Liver (tissue), 9 donors: Measurements from ENCODE around the gene ADAMTS6. TPM values are rescaled to one million over a fixed set of nuclear protein-coding genes. Genes with fewer than 3 reads are reported as not detected.

Source experiments
- DNase-seq: peaks from one replicate; pipeline ENCODE4 v3.0.0-alpha.2; 2017; ENCODE audit warnings: low spot score
- H3K27ac ChIP-seq, 2 donors: one replicate each; pipeline ENCODE4 v1.7.0; 2013; ENCODE audit warnings: inconsistent platforms in 2 of 2, low read length in 2 of 2, control low read depth in 1 of 2, low read depth in 1 of 2, mild to moderate bottlenecking in 1 of 2
- H3K27me3 ChIP-seq, 4 donors: one replicate each; pipeline versions ENCODE4 v1.6.1 to v1.7.0; 2013; ENCODE audit warnings: low read length in 3 of 4, inconsistent platforms in 1 of 4, mild to moderate bottlenecking in 1 of 4, moderate library complexity in 1 of 4; ENCODE audit not compliant: control insufficient read depth in 4 of 4, insufficient read depth in 4 of 4
- H3K36me3 ChIP-seq, 4 donors: one replicate each; pipeline versions ENCODE4 v1.6.1 to v1.7.0; 2013; ENCODE audit warnings: low read length in 3 of 4, mild to moderate bottlenecking in 3 of 4, low read depth in 1 of 4, moderate library complexity in 1 of 4; ENCODE audit not compliant: control insufficient read depth in 4 of 4, insufficient read depth in 3 of 4
- H3K4me1 ChIP-seq, 4 donors: one replicate each; pipeline versions ENCODE4 v1.6.1 to v1.7.0; 2013; ENCODE audit warnings: low read length in 3 of 4, mild to moderate bottlenecking in 3 of 4, moderate library complexity in 1 of 4; ENCODE audit not compliant: control insufficient read depth in 4 of 4, insufficient read depth in 4 of 4
- H3K4me3 ChIP-seq, 3 donors: one replicate each; pipeline versions ENCODE4 v1.6.1 to v1.7.0; 2013; ENCODE audit warnings: low read length in 3 of 3, control low read depth in 1 of 3, low read depth in 1 of 3, mild to moderate bottlenecking in 1 of 3
- H3K9ac ChIP-seq, 2 donors: one replicate each; pipeline ENCODE4 v1.7.0; 2013; ENCODE audit warnings: low read length in 2 of 2, mild to moderate bottlenecking in 2 of 2, moderate library complexity in 2 of 2, control low read depth in 1 of 2, low read depth in 1 of 2
- H3K9me3 ChIP-seq, 4 donors: one replicate each; pipeline versions ENCODE4 v1.6.1 to v1.7.0; 2013; ENCODE audit warnings: low read length in 3 of 4; ENCODE audit not compliant: control insufficient read depth in 4 of 4
- ATF3 ChIP-seq: IDR thresholded peaks from 2 replicates; pipeline ENCODE4 v1.6.1; 2016; ENCODE audit warnings: antibody characterized with exemption
- CTCF ChIP-seq: fragments of 150-350 bp; IDR thresholded peaks from 2 replicates; pipeline ENCODE4 v1.5.1; 2017; ENCODE audit warnings: improper control_type of control experiment, low read depth, low read length; ENCODE audit not compliant: missing input control
- EGR1 ChIP-seq, 2 donors: IDR thresholded peaks; 2 replicates each; pipeline ENCODE4 v1.6.1; 2016 to 2018; ENCODE audit warnings: antibody characterized with exemption in 2 of 2, low read depth in 2 of 2
- FOXA1 ChIP-seq: IDR thresholded peaks from 2 replicates; pipeline ENCODE4 v1.6.1; 2016; ENCODE audit warnings: antibody characterized with exemption
- FOXA2 ChIP-seq: IDR thresholded peaks from 2 replicates; pipeline ENCODE4 v1.6.1; 2016; ENCODE audit warnings: antibody characterized with exemption
- GABPA ChIP-seq, 2 donors: IDR thresholded peaks in 1 of 2; conservative IDR thresholded peaks in 1 of 2; 2 replicates each; pipeline ENCODE4 v1.6.1; 2016; ENCODE audit warnings: antibody characterized with exemption in 2 of 2, mild to moderate bottlenecking in 1 of 2, moderate library complexity in 1 of 2
- HNF4A ChIP-seq, 2 donors: conservative IDR thresholded peaks; 2 replicates each; pipeline ENCODE4 v1.6.1; 2016; ENCODE audit warnings: antibody characterized with exemption in 2 of 2, mild to moderate bottlenecking in 2 of 2
- HNF4G ChIP-seq: IDR thresholded peaks from 2 replicates; pipeline ENCODE4 v1.6.1; 2016; ENCODE audit warnings: antibody characterized with exemption
- JUND ChIP-seq, 2 donors: IDR thresholded peaks; 2 replicates each; pipeline ENCODE4 v1.6.1; 2016; ENCODE audit warnings: antibody characterized with exemption in 2 of 2
- MAX ChIP-seq: IDR thresholded peaks from 2 replicates; pipeline ENCODE4 v1.6.1; 2016; ENCODE audit warnings: antibody characterized with exemption
- NR2F2 ChIP-seq: IDR thresholded peaks from 2 replicates; pipeline ENCODE4 v1.6.1; 2016; ENCODE audit warnings: antibody characterized with exemption
- RAD21 ChIP-seq, 2 donors: IDR thresholded peaks; 2 replicates each; pipeline ENCODE4 v1.6.1; 2016; ENCODE audit warnings: antibody characterized with exemption in 2 of 2, mild to moderate bottlenecking in 2 of 2
- RXRA ChIP-seq, 2 donors: IDR thresholded peaks; 2 replicates each; pipeline ENCODE4 v1.6.1; 2017 to 2018; ENCODE audit warnings: antibody characterized with exemption in 2 of 2, mild to moderate bottlenecking in 1 of 2
- SP1 ChIP-seq: IDR thresholded peaks from 2 replicates; pipeline ENCODE4 v1.6.1; 2018; ENCODE audit warnings: antibody characterized with exemption, mild to moderate bottlenecking
- TAF1 ChIP-seq: conservative IDR thresholded peaks from 2 replicates; pipeline ENCODE4 v1.6.1; 2016; ENCODE audit warnings: antibody characterized with exemption, mild to moderate bottlenecking
- YY1 ChIP-seq: IDR thresholded peaks from 2 replicates; pipeline ENCODE4 v1.6.1; 2016; ENCODE audit warnings: antibody characterized with exemption, mild to moderate bottlenecking
- ZBTB33 ChIP-seq: IDR thresholded peaks from 2 replicates; pipeline ENCODE4 v1.6.1; 2016; ENCODE audit warnings: antibody characterized with exemption
- WGBS: extraction: QIAGEN DNeasy Blood & Tissue Kit; methylation state at CpG from one replicate; pipeline ENCODE4 v1.1.7; 2013; 5-methylcytosine and 5-hydroxymethylcytosine counted together
- polyA plus RNA-seq, 2 donors: library from polyadenylated mRNA; stranded (reverse) in 1 of 2; unstranded in 1 of 2; fragments of 200-250 nt in 1 of 2; fragments of >200 nt in 1 of 2; fragmentation: Nextera tagmentation in 1 of 2; extraction: Ambion mirVana in 1 of 2; gene quantifications; one replicate each; pipeline versions ENCODE4 v1.2.1 to v1.2.3, GENCODE V29; 2013 to 2015
- total RNA-seq, 2 donors: library from RNA; depleted of rRNA; stranded (reverse); fragments of >200 nt; gene quantifications; one replicate each; pipeline ENCODE4 v1.2.3, GENCODE V29; 2014
- TF ChIP-seq, protein P1 (sequence below): IDR thresholded peaks from 2 replicates; pipeline ENCODE4 v1.6.1; 2016; ENCODE audit warnings: antibody characterized with exemption, mild to moderate bottlenecking
- donor health status: healthy.
- donor health status: healthy.
- donor health status: healthy.
- donor health status: healthy.
- donor health status: healthy.

The ADAMTS6 gene
- total and polyA plus RNA-seq, 4 donors, result 0.06 to 2.0 (median 0.59) TPM

DNA sequence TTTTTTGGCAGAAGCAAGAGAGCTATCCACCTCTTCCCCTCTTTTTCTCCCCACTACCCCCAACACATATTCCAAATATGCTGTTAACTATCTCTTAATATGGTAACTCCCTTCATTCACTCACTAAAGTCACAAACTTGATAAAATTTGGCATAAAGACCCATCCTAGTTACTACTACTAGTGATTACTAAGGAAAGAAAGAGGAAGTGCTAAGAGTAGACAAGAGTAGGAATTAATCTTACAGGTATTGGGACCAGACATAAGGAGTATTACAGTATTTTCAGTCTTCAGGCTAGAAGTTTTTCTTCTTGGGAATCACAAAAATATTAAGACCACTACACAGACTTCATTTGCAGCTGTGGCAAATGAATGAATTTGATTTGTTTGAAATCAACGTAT lies 2.2 kb downstream of the ADAMTS6 start:
- Histone ChIP-seq H3K4me3 (peak overlapping the region in 1 of 3 donors; percentile 71), H3K27ac (peak overlapping the region; percentile 74 to 94), H3K36me3 (no peaks in the 10 kb centered on the region), H3K27me3 (no peaks in the 10 kb centered on the region), H3K9ac (peak overlapping the region in 1 of 2 donors; percentile 86), H3K4me1 (peaks cover 3 to 30% (median 20%) of the 10 kb centered on the region in 4 donors), H3K9me3 (no peaks in the 10 kb centered on the region)
- 36% methylated on average over 1 of the region's 1 CpG for WGBS
- no peak for DNase-seq
- TF ChIP-seq ZBTB33, result no peak
- no peak for TF ChIP-seq ATF3
- no peak for TF ChIP-seq TAF1
- TF ChIP-seq HNF4A (conservative IDR thresholded peaks at IDR 0.05), result no peak
- no peak for TF ChIP-seq EGR1 (IDR thresholded peaks at IDR 0.05; ENCODE audit: low read depth in 2 of 2)
- TF ChIP-seq GABPA (IDR thresholded peaks at IDR 0.05 in 1 of 2, conservative IDR thresholded peaks at IDR 0.05 in 1 of 2), result no peak
- no peak for TF ChIP-seq FOXA1
- TF ChIP-seq YY1, result no peak
- no peak for TF ChIP-seq HNF4G
- no peak for TF ChIP-seq FOXA2
- no peak for TF ChIP-seq JUND (IDR thresholded peaks at IDR 0.05)
- no peak for TF ChIP-seq CTCF
- no peak for TF ChIP-seq NR2F2
- TF ChIP-seq RAD21 (IDR thresholded peaks at IDR 0.05), result no peak
- no peak for TF ChIP-seq SP1
- TF ChIP-seq, protein P1, sequence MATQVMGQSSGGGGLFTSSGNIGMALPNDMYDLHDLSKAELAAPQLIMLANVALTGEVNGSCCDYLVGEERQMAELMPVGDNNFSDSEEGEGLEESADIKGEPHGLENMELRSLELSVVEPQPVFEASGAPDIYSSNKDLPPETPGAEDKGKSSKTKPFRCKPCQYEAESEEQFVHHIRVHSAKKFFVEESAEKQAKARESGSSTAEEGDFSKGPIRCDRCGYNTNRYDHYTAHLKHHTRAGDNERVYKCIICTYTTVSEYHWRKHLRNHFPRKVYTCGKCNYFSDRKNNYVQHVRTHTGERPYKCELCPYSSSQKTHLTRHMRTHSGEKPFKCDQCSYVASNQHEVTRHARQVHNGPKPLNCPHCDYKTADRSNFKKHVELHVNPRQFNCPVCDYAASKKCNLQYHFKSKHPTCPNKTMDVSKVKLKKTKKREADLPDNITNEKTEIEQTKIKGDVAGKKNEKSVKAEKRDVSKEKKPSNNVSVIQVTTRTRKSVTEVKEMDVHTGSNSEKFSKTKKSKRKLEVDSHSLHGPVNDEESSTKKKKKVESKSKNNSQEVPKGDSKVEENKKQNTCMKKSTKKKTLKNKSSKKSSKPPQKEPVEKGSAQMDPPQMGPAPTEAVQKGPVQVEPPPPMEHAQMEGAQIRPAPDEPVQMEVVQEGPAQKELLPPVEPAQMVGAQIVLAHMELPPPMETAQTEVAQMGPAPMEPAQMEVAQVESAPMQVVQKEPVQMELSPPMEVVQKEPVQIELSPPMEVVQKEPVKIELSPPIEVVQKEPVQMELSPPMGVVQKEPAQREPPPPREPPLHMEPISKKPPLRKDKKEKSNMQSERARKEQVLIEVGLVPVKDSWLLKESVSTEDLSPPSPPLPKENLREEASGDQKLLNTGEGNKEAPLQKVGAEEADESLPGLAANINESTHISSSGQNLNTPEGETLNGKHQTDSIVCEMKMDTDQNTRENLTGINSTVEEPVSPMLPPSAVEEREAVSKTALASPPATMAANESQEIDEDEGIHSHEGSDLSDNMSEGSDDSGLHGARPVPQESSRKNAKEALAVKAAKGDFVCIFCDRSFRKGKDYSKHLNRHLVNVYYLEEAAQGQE, result no peak
- TF ChIP-seq RXRA (IDR thresholded peaks at IDR 0.05), result no peak

GRCh38 chr5:65478336-65478735 lies 3.4 kb downstream of the ADAMTS6 start:
- no peaks in the 10 kb centered on the region for H3K9me3 ChIP-seq
- H3K4me1 ChIP-seq, result peaks cover 3 to 27% (median 16%) of the 10 kb centered on the region in 4 donors
- H3K4me3 ChIP-seq, result no peak overlapping the region
- no peaks in the 10 kb centered on the region for H3K36me3 ChIP-seq
- TF ChIP-seq MAX, result no peak
- no peak for TF ChIP-seq ATF3
- TF ChIP-seq RAD21 (IDR thresholded peaks at IDR 0.05), result no peak
- no peak for TF ChIP-seq EGR1 (IDR thresholded peaks at IDR 0.05; ENCODE audit: low read depth in 2 of 2)
- TF ChIP-seq HNF4G, result no peak
- H3K9ac ChIP-seq, result no peak overlapping the region
- DNase-seq, result no peak
- H3K27me3 ChIP-seq, result no peaks in the 10 kb centered on the region
- WGBS, result 88% methylated on average over 1 of the region's 1 CpG
- H3K27ac ChIP-seq, result no peak overlapping the region
